ENCODE data around the gene SORCS3. TPM values are rescaled to one million over a fixed set of nuclear protein-coding genes. Genes with fewer than 3 reads are reported as not detected.

Gene SORCS3
- total RNA-seq, 1 donor: 0.27 TPM

GRCh38 chr10:104678658-104679057, 37.6 kb downstream of the SORCS3 start:
- no peak for DNase-seq (ENCODE audit: low read depth)
- no peak overlapping the region for H3K4me3 ChIP-seq (ENCODE audit: low read depth, low read length)
- no peak for TF ChIP-seq CTCF (IDR thresholded peaks at IDR 0.05; ENCODE audit: insufficient read depth, low read length)

- no peak overlapping the region for H3K4me3 ChIP-seq (ENCODE audit: low read depth, low read length)
- TF ChIP-seq CTCF (IDR thresholded peaks at IDR 0.05; ENCODE audit: insufficient read depth, low read length): no peak
- DNase-seq (ENCODE audit: low read depth): peak; percentile 14
These were observed 39.6 kb downstream of the SORCS3 start for GRCh38 chr10:104680467-104681401.

GRCh38 chr10:104681485-104681884, 40.4 kb downstream of the SORCS3 start:
- no peak overlapping the region for H3K4me3 ChIP-seq (ENCODE audit: low read depth, low read length)
- TF ChIP-seq CTCF (IDR thresholded peaks at IDR 0.05; ENCODE audit: insufficient read depth, low read length): no peak
- no peak for DNase-seq (ENCODE audit: low read depth)

GRCh38 chr10:104683567-104683966, 42.5 kb downstream of the SORCS3 start:
- TF ChIP-seq CTCF (IDR thresholded peaks at IDR 0.05; ENCODE audit: insufficient read depth, low read length): no peak
- no peak for DNase-seq (ENCODE audit: low read depth)
- H3K4me3 ChIP-seq (ENCODE audit: low read depth, low read length): no peak overlapping the region

GRCh38 chr10:104686829-104687228, 45.7 kb downstream of the SORCS3 start:
- TF ChIP-seq CTCF (IDR thresholded peaks at IDR 0.05; ENCODE audit: insufficient read depth, low read length): no peak
- no peak overlapping the region for H3K4me3 ChIP-seq (ENCODE audit: low read depth, low read length)

GRCh38 chr10:104688251-104689042, 47.4 kb downstream of the SORCS3 start:
- H3K4me3 ChIP-seq (ENCODE audit: low read depth, low read length): no peak overlapping the region
- DNase-seq (ENCODE audit: low read depth): no peak
- TF ChIP-seq CTCF (IDR thresholded peaks at IDR 0.05; ENCODE audit: insufficient read depth, low read length): no peak

More at GRCh38 chr10:104686829-104687228, 45.7 kb downstream of the SORCS3 start:
- DNase-seq (ENCODE audit: low read depth): no peak

Measured in fibroblast of the aortic adventitia (primary cell).